CD14-positive monocyte (primary cell): Measurements from ENCODE around the gene IFFO2. TPM values are rescaled to one million over a fixed set of nuclear protein-coding genes. Genes with fewer than 3 reads are reported as not detected.
A peak's percentile ranks its signal among the peaks of the same experiment; 100 is the strongest.

Experiments used
- DNase-seq, 3 donors: peaks; one replicate each; pipeline ENCODE4 v3.0.0-alpha.2; 2011 to 2022
- H2AFZ ChIP-seq: 2 replicates; pipeline ENCODE4 v1.6.0; 2012; ENCODE audit warnings: mild to moderate bottlenecking, low read depth, low read length, inconsistent platforms; ENCODE audit not compliant: insufficient read depth, poor library complexity, severe bottlenecking
- H3K27ac ChIP-seq, 2 donors: 1 replicate in 1 of 2; 2 replicates in 1 of 2; pipeline ENCODE4 v1.5.1; 2012 to 2013; ENCODE audit warnings: low read length in 2 of 2, control low read depth in 1 of 2, inconsistent platforms in 1 of 2, low read depth in 1 of 2, mild to moderate bottlenecking in 1 of 2
- H3K27me3 ChIP-seq, 2 donors: one replicate each; pipeline versions ENCODE4 v1.6.0 to v1.6.1; 2011 to 2013; ENCODE audit warnings: low read length in 2 of 2; ENCODE audit not compliant: control insufficient read depth in 2 of 2, insufficient read depth in 2 of 2
- H3K36me3 ChIP-seq, 2 donors: replicated peaks in 1 of 2; 1 replicate in 1 of 2; 2 replicates in 1 of 2; pipeline versions ENCODE4 v1.5.1 to v1.6.1; 2012 to 2013; ENCODE audit warnings: low read length in 2 of 2, control low read depth in 1 of 2, inconsistent platforms in 1 of 2, mild to moderate bottlenecking in 1 of 2; ENCODE audit not compliant: insufficient read depth in 2 of 2, control insufficient read depth in 1 of 2
- H3K4me1 ChIP-seq, 2 donors: 1 replicate in 1 of 2; 2 replicates in 1 of 2; pipeline versions ENCODE4 v1.5.1 to v1.6.1; 2012 to 2013; ENCODE audit warnings: low read length in 2 of 2, control low read depth in 1 of 2, inconsistent platforms in 1 of 2, mild to moderate bottlenecking in 1 of 2, moderate library complexity in 1 of 2; ENCODE audit not compliant: insufficient read depth in 2 of 2, control insufficient read depth in 1 of 2
- H3K4me2 ChIP-seq: replicated peaks from 2 replicates; pipeline ENCODE3; 2012; ENCODE audit warnings: low read length, moderate library complexity, mild to moderate bottlenecking; ENCODE audit not compliant: poor library complexity, severe bottlenecking; ENCODE audit errors: extremely low read depth
- H3K4me3 ChIP-seq, 3 experiments: fragments of 200-600 bp in 1 of 3; sonication (generic) in 1 of 3; replicated peaks in 1 of 3; 1 replicate in 2 of 3; 2 replicates in 1 of 3; pipeline ENCODE4 v1.5.1; 2011 to 2013; ENCODE audit warnings: low read length in 3 of 3, mild to moderate bottlenecking in 3 of 3, control low read depth in 2 of 3, low read depth in 2 of 3, inconsistent platforms in 1 of 3, moderate library complexity in 1 of 3
- H3K79me2 ChIP-seq: 2 replicates; pipeline ENCODE4 v1.6.0; 2012; ENCODE audit warnings: mild to moderate bottlenecking, control low read depth, inconsistent platforms, low read length, moderate library complexity; ENCODE audit not compliant: insufficient read depth
- H3K9ac ChIP-seq: 2 replicates; pipeline ENCODE4 v1.6.0; 2017; ENCODE audit warnings: low read length, mild to moderate bottlenecking; ENCODE audit not compliant: insufficient read depth, poor library complexity, severe bottlenecking
- H3K9me3 ChIP-seq, 2 donors: replicated peaks in 1 of 2; 1 replicate in 1 of 2; 2 replicates in 1 of 2; pipeline versions ENCODE4 v1.5.1 to v1.6.1; 2012 to 2013; ENCODE audit warnings: low read length in 2 of 2, control low read depth in 1 of 2; ENCODE audit not compliant: control insufficient read depth in 1 of 2, insufficient read depth in 1 of 2
- H4K20me1 ChIP-seq: 2 replicates; pipeline ENCODE4 v1.6.0; 2012; ENCODE audit warnings: mild to moderate bottlenecking, low read length, control low read depth, moderate library complexity; ENCODE audit not compliant: insufficient read depth
- H3K27ac Mint-ChIP-seq, 7 donors: one replicate each; pipeline ENCODE4 v1.8.0; 2020; ENCODE audit warnings: mild to moderate bottlenecking in 7 of 7, mixed read lengths in 7 of 7, moderate library complexity in 6 of 7, inconsistent platforms in 2 of 7
- H3K27me3 Mint-ChIP-seq, 3 donors: one replicate each; pipeline ENCODE4 v1.8.0; 2021 to 2022; ENCODE audit warnings: low read depth in 3 of 3, mild to moderate bottlenecking in 3 of 3, mixed read lengths in 3 of 3, moderate library complexity in 3 of 3, inconsistent platforms in 1 of 3
- H3K36me3 Mint-ChIP-seq, 2 donors: one replicate each; pipeline ENCODE4 v1.8.0; 2020; ENCODE audit warnings: mixed read lengths in 2 of 2, inconsistent platforms in 1 of 2, mild to moderate bottlenecking in 1 of 2
- H3K4me1 Mint-ChIP-seq: one replicate; pipeline ENCODE4 v1.8.0; 2020; ENCODE audit warnings: mild to moderate bottlenecking, mixed read lengths
- H3K4me3 Mint-ChIP-seq, 2 donors: one replicate each; pipeline ENCODE4 v1.8.0; 2020; ENCODE audit warnings: mild to moderate bottlenecking in 2 of 2, mixed read lengths in 2 of 2, moderate library complexity in 1 of 2
- H3K9me3 Mint-ChIP-seq, 7 donors: one replicate each; pipeline ENCODE4 v1.8.0; 2020 to 2022; ENCODE audit warnings: mixed read lengths in 7 of 7, mild to moderate bottlenecking in 6 of 7, moderate library complexity in 6 of 7, inconsistent platforms in 2 of 7
- WGBS: methylation state at CpG from one replicate; pipeline ENCODE4 v1.1.5; 2013; ENCODE audit warnings: missing lambda C conversion rate; ENCODE audit not compliant: insufficient coverage; 5-methylcytosine and 5-hydroxymethylcytosine counted together
- intact Hi-C, 2 donors: fragments of 100-400 bp; cut with micrococcal nuclease; formaldehyde crosslinking; loops; one replicate each; pipeline versions ENCODE4 v1.15.0 to v1.15.1; 2023
- polyA plus RNA-seq, 3 donors: library from polyadenylated mRNA; depleted of rRNA in 1 of 3; unstranded in 2 of 3; stranded (reverse) in 1 of 3; fragments of 300-500 nt in 2 of 3; fragments of >200 nt in 1 of 3; fragmentation: Illumina TruSeq in 2 of 3; gene quantifications; 1 replicate in 2 of 3; 2 replicates in 1 of 3; pipeline ENCODE4 v1.2.3, GENCODE V29; 2012 to 2021
- TF ChIP-seq, protein P1 (sequence below): fragments of 200-600 bp; IDR thresholded peaks from one replicate; pipeline ENCODE4 v1.8.0; 2022; ENCODE audit warnings: antibody characterized with exemption, mild to moderate bottlenecking

Gene IFFO2
- polyA plus RNA-seq, 3 donors, result 0.78 to 17.5 (median 0.94) TPM

DNA sequence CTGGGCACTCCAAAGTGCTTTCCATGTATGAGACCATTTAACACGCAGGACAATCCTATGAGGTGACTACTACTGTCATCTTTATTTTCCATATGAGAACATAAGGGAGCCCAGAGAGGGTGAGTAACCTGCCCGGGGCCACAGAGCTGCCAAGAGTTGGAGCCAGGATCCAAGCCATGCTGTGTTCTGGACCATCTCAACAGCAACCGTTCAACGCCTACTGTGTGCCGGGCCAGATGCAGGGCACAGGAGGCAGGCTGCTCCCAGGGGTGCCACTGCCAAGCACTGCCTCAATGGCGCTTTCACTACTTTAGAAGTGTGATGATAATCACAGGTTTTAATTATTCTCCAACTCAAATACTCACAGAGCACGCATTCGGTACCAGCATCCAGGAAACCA, 57.9 kb downstream of the IFFO2 start:
- no peaks in the 10 kb centered on the region for H4K20me1 ChIP-seq
- peaks cover 9 to 17% of the 10 kb centered on the region in 2 donors for H3K36me3 ChIP-seq
- 92% methylated on average over 2 of the region's 8 CpGs for WGBS
- H3K4me2 ChIP-seq, result no peak overlapping the region
- DNase-seq, result no peak
- Mint-ChIP-seq H3K9me3 (no peaks in the 10 kb centered on the region), H3K27ac (no peak overlapping the region), H3K4me3 (no peak overlapping the region), H3K27me3 (peaks cover 0 to 1% (median 0%) of the 10 kb centered on the region in 3 donors), H3K36me3 (peaks cover 26 to 38% of the 10 kb centered on the region in 2 donors), H3K4me1 (peaks cover 44% of the 10 kb centered on the region)
- no peaks in the 10 kb centered on the region for H3K27me3 ChIP-seq
- no peak overlapping the region for H3K4me3 ChIP-seq
- TF ChIP-seq, protein P1, sequence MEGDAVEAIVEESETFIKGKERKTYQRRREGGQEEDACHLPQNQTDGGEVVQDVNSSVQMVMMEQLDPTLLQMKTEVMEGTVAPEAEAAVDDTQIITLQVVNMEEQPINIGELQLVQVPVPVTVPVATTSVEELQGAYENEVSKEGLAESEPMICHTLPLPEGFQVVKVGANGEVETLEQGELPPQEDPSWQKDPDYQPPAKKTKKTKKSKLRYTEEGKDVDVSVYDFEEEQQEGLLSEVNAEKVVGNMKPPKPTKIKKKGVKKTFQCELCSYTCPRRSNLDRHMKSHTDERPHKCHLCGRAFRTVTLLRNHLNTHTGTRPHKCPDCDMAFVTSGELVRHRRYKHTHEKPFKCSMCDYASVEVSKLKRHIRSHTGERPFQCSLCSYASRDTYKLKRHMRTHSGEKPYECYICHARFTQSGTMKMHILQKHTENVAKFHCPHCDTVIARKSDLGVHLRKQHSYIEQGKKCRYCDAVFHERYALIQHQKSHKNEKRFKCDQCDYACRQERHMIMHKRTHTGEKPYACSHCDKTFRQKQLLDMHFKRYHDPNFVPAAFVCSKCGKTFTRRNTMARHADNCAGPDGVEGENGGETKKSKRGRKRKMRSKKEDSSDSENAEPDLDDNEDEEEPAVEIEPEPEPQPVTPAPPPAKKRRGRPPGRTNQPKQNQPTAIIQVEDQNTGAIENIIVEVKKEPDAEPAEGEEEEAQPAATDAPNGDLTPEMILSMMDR, result no peak
- no peak overlapping the region for H3K27ac ChIP-seq
- peaks cover 21% of the 10 kb centered on the region for H3K79me2 ChIP-seq
- intact Hi-C loops, result no loop called here
- no peak overlapping the region for H3K9ac ChIP-seq
- H3K9me3 ChIP-seq, result no peaks in the 10 kb centered on the region
- H3K4me1 ChIP-seq, result peaks cover 24 to 37% of the 10 kb centered on the region in 2 donors
- H2AFZ ChIP-seq, result no peak overlapping the region

DNA sequence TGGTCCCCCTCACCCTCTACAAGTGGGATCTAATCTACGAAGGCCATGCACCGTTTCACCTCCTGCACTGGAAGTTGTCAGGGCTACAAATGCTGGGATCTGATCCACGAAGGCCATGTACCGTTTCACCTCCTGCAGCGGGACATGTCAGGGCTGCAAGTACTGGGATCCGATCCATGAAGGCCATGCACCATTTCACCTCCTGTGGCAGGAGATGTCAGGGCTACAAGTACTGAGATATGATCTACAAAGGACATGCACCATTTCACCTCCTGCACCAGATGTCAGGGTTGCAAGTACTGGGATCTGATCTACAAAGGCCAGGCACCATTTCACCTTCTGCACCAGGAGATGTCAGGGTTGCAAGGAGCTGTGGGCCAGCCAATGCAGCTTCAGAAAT, 61.2 kb downstream of the IFFO2 start:
- Histone ChIP-seq H3K4me1 (peaks cover 0 to 9% of the 10 kb centered on the region in 2 donors), H2AFZ (no peak overlapping the region), H3K36me3 (peaks cover 9 to 17% of the 10 kb centered on the region in 2 donors), H3K9ac (no peak overlapping the region), H3K79me2 (peaks cover 11% of the 10 kb centered on the region), H3K4me2 (no peak overlapping the region), H3K4me3 (no peak overlapping the region), H3K27me3 (no peaks in the 10 kb centered on the region), H3K9me3 (no peaks in the 10 kb centered on the region), H4K20me1 (no peaks in the 10 kb centered on the region), H3K27ac (peak overlapping the region in 1 of 2 donors; percentile 31)
- H3K9me3 Mint-ChIP-seq, result no peaks in the 10 kb centered on the region
- H3K36me3 Mint-ChIP-seq, result peaks cover 26 to 42% of the 10 kb centered on the region in 2 donors
- TF ChIP-seq, protein P1, result no peak
- no peak for DNase-seq
- 98% methylated on average over 6 of the region's 6 CpGs for WGBS
- intact Hi-C loops, result no loop called here
- no peak overlapping the region for H3K27ac Mint-ChIP-seq
- peaks cover 25% of the 10 kb centered on the region for H3K4me1 Mint-ChIP-seq
- no peaks in the 10 kb centered on the region for H3K27me3 Mint-ChIP-seq
- H3K4me3 Mint-ChIP-seq, result no peak overlapping the region
